Measurements from ENCODE around the gene PPP3CA. TPM values are rescaled to one million over a fixed set of nuclear protein-coding genes. Genes with fewer than 3 reads are reported as not detected.

Gene PPP3CA
- total RNA-seq, 4 donors from 2014 or later: 38.5 to 46.7 (median 40.6) TPM

DNA sequence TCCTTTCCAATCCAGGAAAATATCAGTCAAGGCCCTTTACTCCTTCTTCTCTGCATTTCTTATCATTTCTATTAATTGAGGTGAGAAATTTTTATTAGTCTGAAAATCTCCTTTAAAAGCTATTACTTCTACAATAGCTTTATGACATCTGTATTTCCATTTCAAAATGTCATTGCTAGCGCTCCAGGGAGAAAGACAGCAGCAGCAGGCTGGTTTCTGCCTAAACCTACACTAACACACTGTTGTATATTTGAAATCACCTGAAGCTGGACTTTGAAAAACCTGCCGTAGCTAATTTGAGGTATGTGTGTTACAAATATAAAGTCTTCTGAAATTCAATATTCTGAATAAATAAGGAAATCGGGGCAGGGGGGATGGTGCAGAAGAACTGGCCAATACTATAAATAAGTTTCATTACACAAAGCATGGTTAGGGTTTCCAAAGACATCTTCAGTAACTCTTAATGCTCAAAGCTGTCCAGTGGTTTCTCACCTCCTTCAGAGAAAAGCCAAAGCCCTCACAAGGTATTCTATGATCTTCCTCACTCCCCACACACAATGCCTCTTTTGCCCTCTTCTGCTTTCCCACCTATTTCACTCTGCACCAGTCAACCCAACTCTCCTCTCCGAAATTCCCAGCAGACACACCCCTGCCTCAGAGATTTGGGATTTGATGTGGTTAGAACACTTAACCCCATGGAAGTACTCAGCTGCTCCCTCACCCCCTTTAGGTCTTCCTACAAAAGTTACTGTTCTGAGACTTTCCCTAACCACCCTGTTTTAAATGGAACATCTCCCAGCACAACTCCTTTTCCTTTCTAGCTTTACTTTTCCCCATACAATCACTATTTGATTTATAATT lies 122.7 kb downstream of the PPP3CA start:
- WGBS, 2 donors: 65 to 67% methylated on average over 4 of the region's 4 CpGs
- intact Hi-C loops (cut with DNase I; ENCODE audit: low total_unique reads): no loop called here
- TF ChIP-seq, protein P1, sequence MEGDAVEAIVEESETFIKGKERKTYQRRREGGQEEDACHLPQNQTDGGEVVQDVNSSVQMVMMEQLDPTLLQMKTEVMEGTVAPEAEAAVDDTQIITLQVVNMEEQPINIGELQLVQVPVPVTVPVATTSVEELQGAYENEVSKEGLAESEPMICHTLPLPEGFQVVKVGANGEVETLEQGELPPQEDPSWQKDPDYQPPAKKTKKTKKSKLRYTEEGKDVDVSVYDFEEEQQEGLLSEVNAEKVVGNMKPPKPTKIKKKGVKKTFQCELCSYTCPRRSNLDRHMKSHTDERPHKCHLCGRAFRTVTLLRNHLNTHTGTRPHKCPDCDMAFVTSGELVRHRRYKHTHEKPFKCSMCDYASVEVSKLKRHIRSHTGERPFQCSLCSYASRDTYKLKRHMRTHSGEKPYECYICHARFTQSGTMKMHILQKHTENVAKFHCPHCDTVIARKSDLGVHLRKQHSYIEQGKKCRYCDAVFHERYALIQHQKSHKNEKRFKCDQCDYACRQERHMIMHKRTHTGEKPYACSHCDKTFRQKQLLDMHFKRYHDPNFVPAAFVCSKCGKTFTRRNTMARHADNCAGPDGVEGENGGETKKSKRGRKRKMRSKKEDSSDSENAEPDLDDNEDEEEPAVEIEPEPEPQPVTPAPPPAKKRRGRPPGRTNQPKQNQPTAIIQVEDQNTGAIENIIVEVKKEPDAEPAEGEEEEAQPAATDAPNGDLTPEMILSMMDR (IDR thresholded peaks at IDR 0.05): no peak
- TF ChIP-seq POLR2A (IDR thresholded peaks at IDR 0.05): no peak
- no peak for DNase-seq (ENCODE audit: low spot score in 2 of 2)
- H3K4me3 ChIP-seq (ENCODE audit: low read depth, poor library complexity, severe bottlenecking): no peak overlapping the region

DNA sequence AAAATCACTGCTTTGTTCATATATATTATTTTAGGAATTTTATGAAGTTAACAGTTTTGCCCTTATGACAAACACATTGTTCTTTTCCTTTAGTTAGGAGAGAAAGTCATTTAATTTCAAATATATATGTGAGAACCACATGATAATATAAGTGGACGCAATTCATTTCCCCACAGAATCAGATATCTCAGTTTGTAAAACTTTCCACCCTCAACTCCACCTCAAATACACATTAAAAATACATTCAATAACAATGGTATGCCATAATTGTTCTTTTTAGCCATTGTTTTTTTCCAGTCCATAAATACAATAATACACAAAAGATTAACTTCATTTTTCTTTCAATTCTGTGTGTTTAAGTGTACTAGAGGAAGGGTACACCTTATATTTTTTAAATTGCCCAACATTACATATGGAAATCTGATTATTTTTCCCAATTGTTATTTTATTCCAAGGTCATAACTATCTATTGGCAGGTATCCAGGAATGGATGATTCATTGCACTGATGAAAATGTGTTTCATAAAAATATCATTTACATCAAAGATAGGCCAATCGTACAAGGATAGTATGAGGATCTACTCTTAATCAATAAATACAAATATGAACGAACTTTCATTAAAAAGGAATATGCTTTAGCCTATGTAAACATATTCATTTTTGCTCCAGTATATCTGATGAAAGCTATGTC lies 125.0 kb downstream of the PPP3CA start:
- 54 to 56% methylated on average over 3 of the region's 3 CpGs for WGBS, 2 donors
- no peak for TF ChIP-seq POLR2A (IDR thresholded peaks at IDR 0.05)
- TF ChIP-seq, protein P1 (IDR thresholded peaks at IDR 0.05): no peak
- H3K4me3 ChIP-seq (ENCODE audit: low read depth, poor library complexity, severe bottlenecking): no peak overlapping the region
- DNase-seq (ENCODE audit: low spot score in 2 of 2): no peak
- intact Hi-C loops (cut with DNase I; ENCODE audit: low total_unique reads): no loop called here

DNA sequence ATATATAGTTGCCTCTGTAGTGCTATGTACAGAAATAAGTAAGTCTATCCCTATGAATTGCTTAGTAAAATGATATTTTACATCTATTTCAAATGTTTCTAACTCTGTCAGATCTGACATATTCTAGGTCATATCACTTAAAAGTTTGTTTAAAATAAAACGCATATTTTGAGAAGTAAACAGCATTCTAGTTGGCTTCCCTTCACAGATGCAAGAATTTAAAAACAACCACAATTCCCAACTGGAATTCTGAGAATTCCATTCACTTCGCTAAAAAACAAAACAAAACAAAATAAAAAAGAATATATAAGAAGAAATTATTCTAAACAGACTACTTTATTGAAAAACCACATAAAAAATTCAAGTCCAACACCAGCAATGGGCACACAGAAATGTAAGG lies 126.0 kb downstream of the PPP3CA start:
- intact Hi-C loops (cut with DNase I; ENCODE audit: low total_unique reads): no loop called here
- TF ChIP-seq POLR2A (IDR thresholded peaks at IDR 0.05): no peak
- TF ChIP-seq, protein P1 (IDR thresholded peaks at IDR 0.05): no peak
- WGBS, 2 donors: 66 to 75% methylated on average over 2 of the region's 2 CpGs

DNA sequence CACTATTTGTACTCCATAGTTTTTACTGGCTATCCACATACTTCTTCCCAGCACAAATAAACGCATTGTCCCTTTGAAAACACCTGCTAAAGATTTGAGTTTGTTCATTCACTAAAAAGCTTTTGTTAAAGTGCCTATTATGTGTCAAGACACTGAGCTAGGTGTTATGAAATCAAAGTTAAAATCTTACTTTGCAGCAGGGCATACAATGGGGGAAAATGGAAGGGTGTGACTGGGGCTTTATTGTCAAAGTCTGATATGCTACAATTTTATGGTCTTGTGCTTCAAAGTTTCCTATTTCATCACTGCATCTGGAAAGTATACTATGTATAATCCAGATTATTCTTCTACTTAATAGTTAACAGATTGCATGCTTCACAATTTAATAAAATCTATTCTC lies 128.4 kb downstream of the PPP3CA start:
- H3K4me3 ChIP-seq (ENCODE audit: low read depth, poor library complexity, severe bottlenecking): no peak overlapping the region
- 50 to 77% methylated on average over 1 of the region's 1 CpG for WGBS, 2 donors
- TF ChIP-seq, protein P1 (IDR thresholded peaks at IDR 0.05): no peak
- TF ChIP-seq POLR2A (IDR thresholded peaks at IDR 0.05): no peak
- no peak for DNase-seq (ENCODE audit: low spot score in 2 of 2)
- intact Hi-C loops (cut with DNase I; ENCODE audit: low total_unique reads): no loop called here

More for the DNA sequence above, 126.0 kb downstream of the PPP3CA start:
- H3K4me3 ChIP-seq (ENCODE audit: low read depth, poor library complexity, severe bottlenecking): no peak overlapping the region
- DNase-seq (ENCODE audit: low spot score in 2 of 2): no peak

DNA sequence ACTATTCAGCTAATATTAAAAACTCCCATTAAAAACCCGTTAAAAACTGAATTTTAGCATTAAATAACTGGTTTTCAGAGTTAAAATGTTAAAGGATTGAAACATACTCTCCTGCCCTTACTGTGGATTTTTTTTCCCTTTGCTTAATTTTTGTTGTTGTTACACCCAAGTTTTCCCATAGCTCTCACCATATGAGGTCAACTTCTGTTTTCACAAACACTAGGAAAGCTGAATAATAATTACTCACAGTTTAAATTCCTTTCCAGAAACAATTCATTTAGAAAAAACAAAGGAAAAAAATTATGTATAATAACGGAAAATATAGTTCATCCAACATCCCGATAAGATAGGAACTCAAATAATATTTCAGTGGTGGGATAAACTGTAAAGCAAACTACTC lies 129.0 kb downstream of the PPP3CA start:
- no peak for DNase-seq (ENCODE audit: low spot score in 2 of 2)
- WGBS, 2 donors: 60 to 64% methylated on average over 3 of the region's 3 CpGs

More for the DNA sequence above, 129.0 kb downstream of the PPP3CA start:
- TF ChIP-seq, protein P1 (IDR thresholded peaks at IDR 0.05): no peak
- TF ChIP-seq POLR2A (IDR thresholded peaks at IDR 0.05): no peak
- intact Hi-C loops (cut with DNase I; ENCODE audit: low total_unique reads): no loop called here
- no peak overlapping the region for H3K4me3 ChIP-seq (ENCODE audit: low read depth, poor library complexity, severe bottlenecking)

Data from lower leg skin (tissue), 4 donors.